ENCODE results near the gene ZNF280C. TPM values are rescaled to one million over a fixed set of nuclear protein-coding genes. Genes with fewer than 3 reads are reported as not detected.

The ZNF280C gene
- total and polyA plus RNA-seq, 2 experiments from 2014 or later: 3.2 to 7.3 TPM

- H3K79me2 ChIP-seq: peaks cover 35% of the 10 kb centered on the region
- no peaks in the 10 kb centered on the region for H3K36me3 ChIP-seq (replicated peaks; ENCODE audit: insufficient read depth, low read depth)
- H3K27ac ChIP-seq: peak overlapping the region; percentile 96
- H3K4me1 ChIP-seq (ENCODE audit: insufficient read depth): peaks cover 8% of the 10 kb centered on the region
- no peak for TF ChIP-seq EZH2 (IDR thresholded peaks at IDR 0.05; ENCODE audit: borderline replicate concordance)
- no peak for TF ChIP-seq CTCF (IDR thresholded peaks at IDR 0.05; ENCODE audit: poor library complexity)
- no peak for TF ChIP-seq EZH2phosphoT487 (IDR thresholded peaks at IDR 0.05; ENCODE audit: low read depth, severe bottlenecking, unreplicated experiment)
- H3K4me3 ChIP-seq: peak overlapping the region; percentile 40
- peak overlapping the region; percentile 82 for H3K4me2 ChIP-seq
- DNase-seq (ENCODE audit: low spot score): no peak
- H3K27me3 ChIP-seq: no peaks in the 10 kb centered on the region
- H3K9me2 ChIP-seq (replicated peaks; ENCODE audit: insufficient read depth): no peaks in the 10 kb centered on the region
- peak overlapping the region; percentile 51 for H2AFZ ChIP-seq
- H3K9me3 ChIP-seq (ENCODE audit: low read depth): no peaks in the 10 kb centered on the region
- no peaks in the 10 kb centered on the region for H4K20me1 ChIP-seq (ENCODE audit: insufficient read depth, poor library complexity, severe bottlenecking)
- 32% methylated on average over 32 of the region's 32 CpGs for WGBS (ENCODE audit: low lambda C conversion rate, missing lambda C conversion rate)
Observed at GRCh38 chrX:130165181-130165702, 103.5 kb downstream of the ZNF280C start.

DNA sequence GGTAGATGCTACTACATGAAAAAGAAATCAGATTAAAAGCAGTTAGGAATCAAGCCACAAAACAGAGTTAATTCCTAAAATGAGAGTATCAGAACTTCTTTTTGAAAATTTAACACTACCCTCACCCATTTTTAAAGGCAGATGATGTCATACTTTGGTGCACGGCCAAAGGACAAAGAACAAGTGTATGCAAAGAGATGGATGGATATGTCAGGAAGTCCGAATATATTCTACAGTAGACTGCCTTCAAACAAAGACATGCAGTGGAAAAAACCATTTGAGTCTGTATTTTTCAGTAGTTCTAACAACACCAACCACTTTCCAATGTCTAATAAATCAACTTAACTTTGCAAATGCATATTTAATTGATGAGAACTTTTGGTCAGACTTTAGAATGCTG, 105.3 kb downstream of the ZNF280C start:
- WGBS (ENCODE audit: low lambda C conversion rate, missing lambda C conversion rate): 78% methylated on average over 2 of the region's 2 CpGs
- Histone ChIP-seq H3K4me1 (ENCODE audit: insufficient read depth) (peaks cover 8% of the 10 kb centered on the region), H4K20me1 (ENCODE audit: insufficient read depth, poor library complexity, severe bottlenecking) (no peaks in the 10 kb centered on the region), H3K4me2 (no peak overlapping the region), H3K27ac (no peak overlapping the region), H3K4me3 (no peak overlapping the region), H3K27me3 (no peaks in the 10 kb centered on the region), H3K79me2 (peaks cover 49% of the 10 kb centered on the region), H3K9me3 (ENCODE audit: low read depth) (no peaks in the 10 kb centered on the region), H3K9me2 (replicated peaks; ENCODE audit: insufficient read depth) (no peaks in the 10 kb centered on the region), H3K36me3 (replicated peaks; ENCODE audit: insufficient read depth, low read depth) (no peaks in the 10 kb centered on the region), H2AFZ (no peak overlapping the region)
- DNase-seq (ENCODE audit: low spot score): no peak
- TF ChIP-seq EZH2 (IDR thresholded peaks at IDR 0.05; ENCODE audit: borderline replicate concordance): no peak
- no peak for TF ChIP-seq EZH2phosphoT487 (IDR thresholded peaks at IDR 0.05; ENCODE audit: low read depth, severe bottlenecking, unreplicated experiment)
- no peak for TF ChIP-seq CTCF (IDR thresholded peaks at IDR 0.05; ENCODE audit: poor library complexity)

- Histone ChIP-seq H3K9me3 (ENCODE audit: low read depth) (no peaks in the 10 kb centered on the region), H3K4me2 (no peak overlapping the region), H3K27me3 (no peaks in the 10 kb centered on the region), H4K20me1 (ENCODE audit: insufficient read depth, poor library complexity, severe bottlenecking) (no peaks in the 10 kb centered on the region), H2AFZ (no peak overlapping the region), H3K79me2 (peaks cover 49% of the 10 kb centered on the region), H3K4me1 (ENCODE audit: insufficient read depth) (peaks cover 8% of the 10 kb centered on the region), H3K9me2 (replicated peaks; ENCODE audit: insufficient read depth) (no peaks in the 10 kb centered on the region), H3K4me3 (no peak overlapping the region), H3K27ac (no peak overlapping the region), H3K36me3 (replicated peaks; ENCODE audit: insufficient read depth, low read depth) (no peaks in the 10 kb centered on the region)
- DNase-seq (ENCODE audit: low spot score): no peak
- 58% methylated on average over 6 of the region's 6 CpGs for WGBS (ENCODE audit: low lambda C conversion rate, missing lambda C conversion rate)
- TF ChIP-seq CTCF (IDR thresholded peaks at IDR 0.05; ENCODE audit: poor library complexity): no peak
- no peak for TF ChIP-seq EZH2phosphoT487 (IDR thresholded peaks at IDR 0.05; ENCODE audit: low read depth, severe bottlenecking, unreplicated experiment)
- TF ChIP-seq EZH2 (IDR thresholded peaks at IDR 0.05; ENCODE audit: borderline replicate concordance): no peak
Observed at GRCh38 chrX:130162094-130162735, 106.5 kb downstream of the ZNF280C start.
